HEK293 (cell line): ENCODE measurements around the gene TMEM60.
A peak's percentile ranks its signal among the peaks of the same experiment; 100 is the strongest.

Source experiments
- FEZF1 ChIP-seq: fragments of 450-650 bp; formaldehyde crosslinking; IDR thresholded peaks from 2 replicates; pipeline ENCODE4 v1.5.1; 2016; ENCODE audit warnings: missing biosample characterization, missing genetic modification characterization
- GLI2 ChIP-seq: fragments of 450-650 bp; formaldehyde crosslinking; IDR thresholded peaks from 2 replicates; pipeline ENCODE4; 2017; ENCODE audit warnings: missing biosample characterization, missing genetic modification characterization, low read depth, borderline replicate concordance
- HOXC10 ChIP-seq: sonication (generic); formaldehyde crosslinking; IDR thresholded peaks from 2 replicates; pipeline ENCODE4 v1.8.1; 2023; ENCODE audit warnings: mild to moderate bottlenecking, missing genetic modification reagents
- HOXD13 ChIP-seq: sonication (generic); formaldehyde crosslinking; IDR thresholded peaks from 2 replicates; pipeline ENCODE4 v1.8.0; 2022; ENCODE audit warnings: missing genetic modification reagents, borderline replicate concordance
- KLF8 ChIP-seq: fragments of 450-650 bp; formaldehyde crosslinking; IDR thresholded peaks from 2 replicates; pipeline ENCODE4 v1.5.1; 2016; ENCODE audit warnings: missing biosample characterization, missing genetic modification characterization
- PBX3 ChIP-seq: sonication (generic); formaldehyde crosslinking; IDR thresholded peaks from 2 replicates; pipeline ENCODE4 v1.8.1; 2022; ENCODE audit warnings: mild to moderate bottlenecking, moderate library complexity, missing genetic modification reagents
- PRDM10 ChIP-seq: fragments of 450-650 bp; formaldehyde crosslinking; IDR thresholded peaks from 2 replicates; pipeline ENCODE4 v1.5.1; 2016; ENCODE audit warnings: missing biosample characterization, missing genetic modification characterization
- ZBTB20 ChIP-seq: fragments of 450-650 bp; formaldehyde crosslinking; IDR thresholded peaks from 2 replicates; pipeline ENCODE4 v1.5.1; 2016; ENCODE audit warnings: missing biosample characterization, missing genetic modification characterization
- ZBTB44 ChIP-seq: fragments of 450-650 bp; IDR thresholded peaks from 2 replicates; pipeline ENCODE4 v1.5.1; 2018; ENCODE audit warnings: missing biosample characterization, mild to moderate bottlenecking, missing genetic modification characterization
- ZEB2 ChIP-seq: fragments of 450-650 bp; formaldehyde crosslinking; IDR thresholded peaks from 2 replicates; pipeline ENCODE4 v1.5.1; 2016; ENCODE audit warnings: missing biosample characterization, missing genetic modification characterization
- ZFP3 ChIP-seq: fragments of 450-650 bp; formaldehyde crosslinking; IDR thresholded peaks from 2 replicates; pipeline ENCODE4 v1.5.1; 2016; ENCODE audit warnings: low read depth, missing biosample characterization, missing genetic modification characterization
- ZNF112 ChIP-seq: fragments of 450-650 bp; formaldehyde crosslinking; IDR thresholded peaks from 2 replicates; pipeline ENCODE4 v1.5.0; 2017; ENCODE audit warnings: missing biosample characterization, missing genetic modification characterization
- ZNF24 ChIP-seq: fragments of 450-650 bp; formaldehyde crosslinking; IDR thresholded peaks from 2 replicates; pipeline ENCODE4 v1.5.1; 2016; ENCODE audit warnings: missing biosample characterization, missing genetic modification characterization
- ZNF248 ChIP-seq: fragments of 450-650 bp; formaldehyde crosslinking; IDR thresholded peaks from 2 replicates; pipeline ENCODE4 v1.5.1; 2017; ENCODE audit warnings: missing biosample characterization, missing genetic modification characterization
- ZNF26 ChIP-seq: fragments of 450-650 bp; formaldehyde crosslinking; IDR thresholded peaks from 2 replicates; pipeline ENCODE4 v1.5.1; 2016; ENCODE audit warnings: missing biosample characterization, missing genetic modification characterization
- ZNF362 ChIP-seq: fragments of 450-650 bp; formaldehyde crosslinking; IDR thresholded peaks from 2 replicates; pipeline ENCODE4 v1.5.1; 2016; ENCODE audit warnings: missing biosample characterization, missing genetic modification characterization
- ZNF394 ChIP-seq: fragments of 450-650 bp; formaldehyde crosslinking; IDR thresholded peaks from 2 replicates; pipeline ENCODE4 v1.5.1; 2016; ENCODE audit warnings: missing biosample characterization, missing genetic modification characterization, mild to moderate bottlenecking, moderate library complexity, borderline replicate concordance
- ZNF488 ChIP-seq: fragments of 450-650 bp; formaldehyde crosslinking; IDR thresholded peaks from 2 replicates; pipeline ENCODE4 v1.5.1; 2016; ENCODE audit warnings: missing biosample characterization, missing genetic modification characterization
- ZNF561 ChIP-seq: fragments of 450-650 bp; IDR thresholded peaks from 2 replicates; pipeline ENCODE4 v1.5.1; 2018; ENCODE audit warnings: missing biosample characterization, missing genetic modification characterization, borderline replicate concordance
- ZNF629 ChIP-seq: fragments of 450-650 bp; formaldehyde crosslinking; IDR thresholded peaks from 2 replicates; pipeline ENCODE4 v1.5.1; 2017; ENCODE audit warnings: missing biosample characterization, missing genetic modification characterization
- ZNF654 ChIP-seq: fragments of 450-650 bp; formaldehyde crosslinking; IDR thresholded peaks from 2 replicates; pipeline ENCODE4 v1.5.1; 2016; ENCODE audit warnings: low read depth, missing biosample characterization, missing genetic modification characterization
- ZNF664 ChIP-seq: fragments of 450-650 bp; formaldehyde crosslinking; IDR thresholded peaks from 2 replicates; pipeline ENCODE4 v1.5.1; 2016; ENCODE audit warnings: missing biosample characterization, missing genetic modification characterization
- ZNF768 ChIP-seq: fragments of 450-650 bp; formaldehyde crosslinking; IDR thresholded peaks from 2 replicates; pipeline ENCODE4 v1.5.1; 2018; ENCODE audit warnings: missing biosample characterization, mild to moderate bottlenecking, missing genetic modification characterization
- ZNF785 ChIP-seq: fragments of 450-650 bp; formaldehyde crosslinking; IDR thresholded peaks from 2 replicates; pipeline ENCODE4 v1.5.1; 2016; ENCODE audit warnings: missing biosample characterization, missing genetic modification characterization
- ZSCAN30 ChIP-seq: fragments of 450-650 bp; IDR thresholded peaks from 2 replicates; pipeline ENCODE4 v1.5.1; 2018; ENCODE audit warnings: missing biosample characterization, mild to moderate bottlenecking, missing genetic modification characterization, moderate library complexity
- ZSCAN4 ChIP-seq: fragments of 450-650 bp; formaldehyde crosslinking; IDR thresholded peaks from 2 replicates; pipeline ENCODE4 v1.5.1; 2017; ENCODE audit warnings: missing biosample characterization, missing genetic modification characterization
- ZSCAN5A ChIP-seq: fragments of 450-650 bp; formaldehyde crosslinking; IDR thresholded peaks from 2 replicates; pipeline ENCODE4 v1.5.1; 2016; ENCODE audit warnings: missing biosample characterization, missing genetic modification characterization

The TMEM60 gene

GRCh38 chr7:77798394-77799077 is at the start of gene TMEM60, which contains the start of gene PHTF2 (continued):
- TF ChIP-seq PRDM10 (tag by site-specific recombination) (peak; percentile 64; the same call in 1 of the 2 replicates), ZNF664 (no peak), PBX3 (CRISPR knock-in tag) (peak; percentile 66; the same call in 1 of the 2 replicates), FEZF1 (tag by site-specific recombination) (peak; percentile 34), ZNF785 (no peak), ZNF394 (tag by site-specific recombination) (no peak), GLI2 (no peak), ZNF561 (tag by site-specific recombination) (no peak), ZNF24 (tag by site-specific recombination) (0 out of 2 replicates have a peak, but pooled peaks have one; percentile 27), ZSCAN5A (tag by site-specific recombination) (0 out of 2 replicates have a peak, but pooled peaks have one; percentile 55), ZNF26 (tag by site-specific recombination) (no peak), ZFP3 (tag by site-specific recombination) (no peak), ZNF768 (tag by site-specific recombination) (no peak), ZNF248 (tag by site-specific recombination) (no peak), ZNF362 (tag by site-specific recombination) (no peak; the same call in 1 of the 2 replicates), ZNF629 (peak; percentile 28; the same call in 1 of the 2 replicates), ZNF488 (no peak), HOXD13 (CRISPR knock-in tag) (peak; percentile 100), ZSCAN30 (tag by site-specific recombination) (peak; percentile 77), ZSCAN4 (tag by site-specific recombination) (no peak), KLF8 (tag by site-specific recombination) (peak; percentile 81), HOXC10 (CRISPR knock-in tag) (peak; percentile 98), ZBTB44 (tag by site-specific recombination) (peak; percentile 46; the same call in 1 of the 2 replicates), ZBTB20 (tag by site-specific recombination) (peak; percentile 20; the same call in 1 of the 2 replicates), ZNF112 (tag by site-specific recombination) (no peak), ZEB2 (tag by site-specific recombination) (peak; percentile 78; the same call in 1 of the 2 replicates), ZNF654 (tag by site-specific recombination) (no peak)
